Measurements from ENCODE around the gene FAAP20.

FAAP20 gene

DNA sequence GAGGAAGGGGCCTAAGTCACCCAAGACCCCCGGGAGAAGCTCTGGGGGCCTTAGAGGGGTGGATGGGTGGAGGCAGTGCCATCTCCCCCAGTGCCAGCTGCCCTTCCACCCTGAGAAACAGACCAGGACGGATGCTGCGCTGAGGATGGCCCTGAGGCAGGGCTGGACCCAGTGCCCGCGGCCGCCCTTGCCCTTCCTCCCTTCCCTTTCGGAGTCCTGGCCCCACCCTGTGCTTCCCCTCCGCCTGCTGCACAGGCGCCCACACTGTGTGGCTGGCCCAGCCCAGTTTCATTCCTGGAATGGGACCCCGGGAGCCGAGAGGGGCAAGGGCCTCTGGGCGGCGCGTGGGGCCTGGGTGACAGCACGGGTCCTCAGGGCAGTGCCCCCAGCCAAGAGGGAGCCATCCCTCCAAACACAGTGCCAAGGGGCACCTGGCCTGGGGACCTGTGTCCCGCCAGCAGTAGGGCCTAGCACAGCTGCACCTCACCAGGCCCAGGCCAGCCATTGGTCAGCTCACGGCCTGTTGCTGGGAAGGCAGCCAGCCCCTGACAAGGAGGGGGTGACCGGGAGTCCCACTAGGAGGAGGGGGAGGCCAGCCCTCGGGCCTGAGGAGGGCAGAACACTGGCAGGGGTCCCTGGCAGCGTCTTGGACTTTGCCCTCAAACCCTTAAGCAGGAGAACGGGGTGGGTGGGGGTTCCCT, 20.1 kb upstream of the FAAP20 start:
- no peak overlapping the region for H3K4me3 ChIP-seq (replicated peaks in 1 of 2; ENCODE audit: low read depth in 2 of 2, low read length in 2 of 2)
- TF ChIP-seq, protein P1, sequence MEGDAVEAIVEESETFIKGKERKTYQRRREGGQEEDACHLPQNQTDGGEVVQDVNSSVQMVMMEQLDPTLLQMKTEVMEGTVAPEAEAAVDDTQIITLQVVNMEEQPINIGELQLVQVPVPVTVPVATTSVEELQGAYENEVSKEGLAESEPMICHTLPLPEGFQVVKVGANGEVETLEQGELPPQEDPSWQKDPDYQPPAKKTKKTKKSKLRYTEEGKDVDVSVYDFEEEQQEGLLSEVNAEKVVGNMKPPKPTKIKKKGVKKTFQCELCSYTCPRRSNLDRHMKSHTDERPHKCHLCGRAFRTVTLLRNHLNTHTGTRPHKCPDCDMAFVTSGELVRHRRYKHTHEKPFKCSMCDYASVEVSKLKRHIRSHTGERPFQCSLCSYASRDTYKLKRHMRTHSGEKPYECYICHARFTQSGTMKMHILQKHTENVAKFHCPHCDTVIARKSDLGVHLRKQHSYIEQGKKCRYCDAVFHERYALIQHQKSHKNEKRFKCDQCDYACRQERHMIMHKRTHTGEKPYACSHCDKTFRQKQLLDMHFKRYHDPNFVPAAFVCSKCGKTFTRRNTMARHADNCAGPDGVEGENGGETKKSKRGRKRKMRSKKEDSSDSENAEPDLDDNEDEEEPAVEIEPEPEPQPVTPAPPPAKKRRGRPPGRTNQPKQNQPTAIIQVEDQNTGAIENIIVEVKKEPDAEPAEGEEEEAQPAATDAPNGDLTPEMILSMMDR (IDR thresholded peaks at IDR 0.05; ENCODE audit: low read depth, low read length), result no peak
- no peak for DNase-seq (ENCODE audit: low read depth in 2 of 2)

DNA sequence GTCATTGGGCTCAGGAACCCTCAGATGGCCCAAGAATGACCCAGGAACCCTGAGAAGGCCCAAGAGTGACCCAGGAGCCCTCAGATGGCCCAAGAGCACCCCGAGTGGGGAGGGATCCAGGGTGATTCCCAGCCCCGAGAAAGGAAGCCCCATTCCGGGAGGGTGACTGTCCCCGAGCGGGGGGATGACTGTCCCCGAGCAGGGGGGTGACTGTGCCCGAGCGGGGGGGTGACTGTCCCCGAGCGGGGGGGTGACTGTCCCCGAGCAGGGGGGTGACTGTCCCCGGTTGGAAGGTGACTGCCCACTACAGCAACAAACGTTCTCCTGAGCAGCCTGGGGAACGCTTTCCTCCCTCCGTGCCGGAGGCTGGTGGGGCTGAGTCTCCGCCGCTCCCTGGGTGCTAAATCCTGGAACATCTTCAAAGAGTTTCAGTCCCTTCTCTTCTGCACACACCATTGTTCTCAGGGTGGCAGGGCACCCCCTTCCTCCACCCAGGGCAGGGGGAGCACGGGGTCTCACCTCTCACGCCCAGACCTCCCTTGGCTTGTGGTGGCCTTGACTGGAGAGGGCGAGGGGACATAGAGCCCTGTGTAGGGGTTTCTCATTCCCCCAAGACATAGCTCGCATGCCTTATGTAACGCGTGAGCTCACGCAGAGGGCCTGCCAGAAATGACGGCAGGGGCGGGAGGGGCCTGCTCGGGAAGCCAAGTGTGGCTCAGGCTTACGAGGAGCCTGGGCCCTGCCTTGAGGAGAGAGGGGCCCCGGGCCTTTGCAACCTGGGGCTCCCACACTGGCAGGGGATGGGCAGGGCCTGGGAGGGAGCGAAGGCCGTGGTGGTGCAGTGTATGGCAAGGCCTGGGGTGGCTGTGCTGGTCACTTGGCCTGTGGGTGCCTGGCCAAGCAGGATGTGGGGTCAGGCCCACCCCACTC, 19.3 kb upstream of the FAAP20 start:
- H3K4me3 ChIP-seq (replicated peaks in 1 of 2; ENCODE audit: low read depth in 2 of 2, low read length in 2 of 2), result no peak overlapping the region
- DNase-seq (ENCODE audit: low read depth in 2 of 2), result peak; percentile 89 to 94
- TF ChIP-seq, protein P1 (IDR thresholded peaks at IDR 0.05; ENCODE audit: low read depth, low read length), result no peak

DNA sequence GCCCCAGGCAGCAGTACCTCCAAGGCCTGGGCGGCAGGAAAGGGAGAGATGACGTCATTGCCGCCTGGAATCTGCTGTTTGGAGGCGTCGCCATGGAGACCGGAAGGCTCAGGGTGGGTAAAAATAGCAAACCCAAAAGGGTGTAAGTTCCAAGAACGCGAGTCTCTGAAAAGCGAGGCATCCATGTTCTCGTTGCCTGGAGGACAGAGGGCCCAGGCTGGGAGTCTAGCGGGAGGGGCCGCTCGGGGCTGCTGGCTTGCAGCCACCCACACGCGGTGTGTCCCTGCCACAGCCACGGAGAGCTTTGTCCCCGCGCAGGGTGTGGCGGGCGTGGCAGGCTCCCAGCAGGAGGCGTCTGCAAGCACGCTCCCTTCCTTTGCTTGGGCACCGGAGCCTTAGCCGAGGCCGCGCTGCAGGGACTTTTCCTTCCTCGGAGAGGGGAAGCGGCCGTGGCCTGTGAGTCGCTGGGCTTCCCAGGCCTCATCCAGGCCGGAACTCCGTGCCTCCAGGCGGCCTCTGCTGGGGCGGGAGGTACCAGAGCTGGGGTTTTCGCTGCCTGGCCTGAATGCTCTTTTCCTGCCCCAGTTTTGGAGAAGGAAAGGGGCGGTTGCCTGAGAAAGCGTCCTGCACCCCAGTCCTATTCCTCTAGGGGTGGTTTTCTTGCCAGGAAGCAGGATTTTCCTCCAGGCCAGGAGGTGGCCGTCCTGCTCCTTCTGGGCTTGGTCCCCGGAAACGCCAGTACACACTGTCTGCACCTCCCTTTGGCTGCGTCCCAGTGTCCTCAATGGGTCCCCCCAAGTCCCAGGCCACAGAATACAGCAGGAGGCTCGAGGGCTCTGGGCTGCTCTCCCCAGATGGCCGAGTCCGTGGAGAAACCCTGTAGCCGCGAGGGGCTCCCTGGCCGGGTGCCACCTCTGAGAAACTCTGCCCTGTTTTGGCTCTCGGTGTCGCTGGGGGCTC, 18.2 kb upstream of the FAAP20 start:
- peak overlapping the region in 1 of 2 donors; percentile 44 for H3K4me3 ChIP-seq (replicated peaks in 1 of 2; ENCODE audit: low read depth in 2 of 2, low read length in 2 of 2)
- TF ChIP-seq, protein P1 (IDR thresholded peaks at IDR 0.05; ENCODE audit: low read depth, low read length), result peak; percentile 39
- peak; percentile 99 for DNase-seq (ENCODE audit: low read depth in 2 of 2)

DNA sequence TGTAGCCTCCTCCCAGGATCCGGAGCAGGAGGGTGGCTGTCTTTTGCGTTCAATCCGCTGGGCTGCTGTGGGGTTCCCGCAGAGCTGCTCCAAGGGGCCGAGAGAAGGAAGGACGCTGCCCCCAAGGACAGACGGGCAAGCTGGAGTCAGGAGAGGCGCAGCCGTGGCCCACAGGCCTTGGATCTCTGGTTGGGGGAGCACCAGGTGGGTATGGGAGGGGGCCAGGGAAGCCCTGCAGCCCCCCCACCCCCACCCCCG, 17.6 kb upstream of the FAAP20 start:
- TF ChIP-seq, protein P1 (IDR thresholded peaks at IDR 0.05; ENCODE audit: low read depth, low read length), result no peak
- peak overlapping the region in 1 of 2 donors; percentile 42 for H3K4me3 ChIP-seq (replicated peaks in 1 of 2; ENCODE audit: low read depth in 2 of 2, low read length in 2 of 2)
- DNase-seq (ENCODE audit: low read depth in 2 of 2), result no peak

DNA sequence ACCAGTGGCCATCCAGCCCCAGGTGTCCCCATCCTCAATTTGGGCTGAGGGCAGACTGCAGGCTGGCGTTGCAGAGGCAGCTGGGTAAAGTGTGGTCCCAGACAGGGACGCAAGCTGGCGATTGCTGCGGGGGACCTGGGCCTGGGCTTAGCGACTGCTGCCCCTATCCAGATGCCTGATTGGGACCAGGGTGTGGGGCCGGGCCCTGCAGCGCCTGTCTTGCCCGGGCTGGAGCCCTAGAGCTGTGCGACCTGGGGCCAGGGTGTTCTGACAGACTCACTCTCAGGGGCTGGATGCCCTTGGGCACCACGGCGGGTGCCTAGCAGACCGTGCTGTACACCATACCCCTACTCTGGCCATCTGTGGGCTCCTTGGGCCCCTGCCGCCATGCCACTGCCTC, 16.2 kb upstream of the FAAP20 start:
- no peak for DNase-seq (ENCODE audit: low read depth in 2 of 2)
- TF ChIP-seq, protein P1 (IDR thresholded peaks at IDR 0.05; ENCODE audit: low read depth, low read length), result no peak
- no peak overlapping the region for H3K4me3 ChIP-seq (replicated peaks in 1 of 2; ENCODE audit: low read depth in 2 of 2, low read length in 2 of 2)

DNA sequence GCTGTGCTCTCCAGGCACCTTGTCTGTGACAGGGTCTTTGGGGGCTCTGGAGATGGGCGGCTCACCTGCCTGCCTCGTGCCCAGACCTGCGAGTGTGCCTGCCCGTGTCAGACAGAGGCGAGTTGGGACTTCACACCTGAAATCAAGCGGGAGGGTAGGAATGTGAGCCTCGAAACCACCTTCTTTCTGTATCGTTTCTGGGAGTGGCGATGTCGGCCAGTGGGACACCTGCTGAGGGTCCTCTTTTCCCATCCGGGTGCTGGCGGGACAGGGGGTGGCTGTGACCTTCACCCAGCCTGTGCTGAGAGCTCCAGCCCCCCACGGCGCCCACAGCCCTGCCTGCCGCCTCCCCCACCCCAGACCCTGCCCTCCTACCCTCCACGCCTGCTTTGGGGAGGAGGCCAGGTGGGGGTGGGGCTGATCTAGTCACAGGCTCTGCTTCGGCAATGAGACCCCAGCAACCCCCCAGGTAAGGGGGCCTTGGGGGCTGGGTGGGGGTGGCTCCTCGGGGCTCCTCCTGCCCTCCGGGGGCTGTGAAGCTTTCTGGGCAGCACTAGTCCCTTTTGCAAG, 15.6 kb upstream of the FAAP20 start:
- TF ChIP-seq, protein P1 (IDR thresholded peaks at IDR 0.05; ENCODE audit: low read depth, low read length), result no peak
- H3K4me3 ChIP-seq (replicated peaks in 1 of 2; ENCODE audit: low read depth in 2 of 2, low read length in 2 of 2), result no peak overlapping the region
- no peak for DNase-seq (ENCODE audit: low read depth in 2 of 2)
